HG03064 (cell line): Measurements from ENCODE around the gene LRGUK.
A peak's percentile ranks its signal among the peaks of the same experiment; 100 is the strongest.

Source experiments
- ATAC-seq: cut with Tn5 transposase; IDR thresholded peaks from one replicate; pipeline ENCODE4 v1.9.1; 2021; ENCODE audit warnings: low read depth; ENCODE audit not compliant: unreplicated experiment

Gene LRGUK

GRCh38 chr7:134126146-134126545 is 994 bp upstream of the LRGUK start:
- no peak for ATAC-seq

- no peak for ATAC-seq
Measured at GRCh38 chr7:134126596-134126965, 559 bp upstream of the LRGUK start.

- ATAC-seq, result no peak
Measured at GRCh38 chr7:134128829-134129228, 1.7 kb downstream of the LRGUK start.

GRCh38 chr7:134129856-134130523 is 2.9 kb downstream of the LRGUK start:
- ATAC-seq, result no peak

GRCh38 chr7:134134004-134134403 is 6.9 kb downstream of the LRGUK start:
- ATAC-seq, result no peak

- ATAC-seq, result no peak
Measured at GRCh38 chr7:134140889-134141867, 14.0 kb downstream of the LRGUK start.

GRCh38 chr7:134141868-134142264 is 14.7 kb downstream of the LRGUK start:
- no peak for ATAC-seq

GRCh38 chr7:134153493-134154136 is 26.5 kb downstream of the LRGUK start:
- no peak for ATAC-seq

GRCh38 chr7:134154581-134155130 is 27.5 kb downstream of the LRGUK start:
- ATAC-seq, result no peak

- ATAC-seq, result no peak
Measured at GRCh38 chr7:134155206-134155605, 28.1 kb downstream of the LRGUK start.

GRCh38 chr7:134155871-134156270 is 28.7 kb downstream of the LRGUK start:
- no peak for ATAC-seq

- no peak for ATAC-seq
Measured at GRCh38 chr7:134165252-134165651, 38.1 kb downstream of the LRGUK start.

GRCh38 chr7:134167250-134167649 is 40.1 kb downstream of the LRGUK start:
- no peak for ATAC-seq

GRCh38 chr7:134167841-134168240 is 40.7 kb downstream of the LRGUK start:
- ATAC-seq, result no peak

- peak; percentile 92 for ATAC-seq
Measured at GRCh38 chr7:134174795-134175261, 47.7 kb downstream of the LRGUK start.

- no peak for ATAC-seq
Measured at GRCh38 chr7:134175334-134176036, 48.3 kb downstream of the LRGUK start.

GRCh38 chr7:134176037-134176350 is 48.9 kb downstream of the LRGUK start:
- ATAC-seq, result no peak

GRCh38 chr7:134179036-134180011 is 52.2 kb downstream of the LRGUK start:
- no peak for ATAC-seq

- no peak for ATAC-seq
Measured at GRCh38 chr7:134180376-134180775, 53.2 kb downstream of the LRGUK start.
